Gastroesophageal sphincter (tissue), 3 donors: ENCODE measurements around the gene GHITM.

Experiments used
- EP300 ChIP-seq: sonication (generic); formaldehyde crosslinking; IDR thresholded peaks from one replicate; pipeline ENCODE4 v1.6.1; 2017; ENCODE audit warnings: antibody characterized with exemption, mild to moderate bottlenecking
- TF ChIP-seq, protein P1 (sequence below), 4 experiments: fragments of 200-600 bp in 2 of 4; fragments of 450-650 bp in 2 of 4; sonication (generic) in 1 of 4; IDR thresholded peaks; one replicate each; pipeline ENCODE4 v1.5.1; 2017 to 2019; ENCODE audit warnings: antibody characterized with exemption in 4 of 4, mild to moderate bottlenecking in 2 of 4, moderate library complexity in 2 of 4

DNA sequence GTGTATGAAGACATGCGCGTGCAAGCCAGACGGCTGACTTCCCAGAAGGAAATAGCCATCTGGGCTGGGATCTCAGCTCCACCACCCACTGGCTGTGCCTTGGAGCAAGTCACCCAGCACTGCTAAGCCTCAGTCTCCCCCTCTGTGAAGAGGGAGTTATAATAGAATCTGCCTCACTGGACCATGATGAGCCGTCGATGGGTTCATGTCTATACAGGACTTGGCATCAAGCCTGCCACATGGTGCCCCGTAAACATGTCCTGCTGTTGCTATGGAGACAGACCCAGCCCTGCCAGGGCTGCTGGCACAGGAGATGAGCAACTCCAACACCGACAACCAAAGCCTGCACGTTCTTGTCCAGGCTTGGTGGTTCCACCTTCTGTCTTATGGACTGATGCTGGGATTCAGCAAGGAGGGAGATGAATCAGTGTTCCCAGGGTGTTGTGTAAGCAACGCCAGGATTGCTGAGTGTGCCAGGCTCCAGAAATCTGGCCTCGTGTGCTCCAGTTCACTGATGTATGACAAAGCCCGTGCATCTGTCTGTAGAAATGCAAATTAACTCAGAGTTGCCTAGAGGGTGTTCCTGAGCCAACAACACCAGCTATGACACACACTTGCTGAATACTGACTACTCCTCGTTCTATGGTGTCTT lies 39.9 kb downstream of the GHITM start:
- TF ChIP-seq, protein P1, sequence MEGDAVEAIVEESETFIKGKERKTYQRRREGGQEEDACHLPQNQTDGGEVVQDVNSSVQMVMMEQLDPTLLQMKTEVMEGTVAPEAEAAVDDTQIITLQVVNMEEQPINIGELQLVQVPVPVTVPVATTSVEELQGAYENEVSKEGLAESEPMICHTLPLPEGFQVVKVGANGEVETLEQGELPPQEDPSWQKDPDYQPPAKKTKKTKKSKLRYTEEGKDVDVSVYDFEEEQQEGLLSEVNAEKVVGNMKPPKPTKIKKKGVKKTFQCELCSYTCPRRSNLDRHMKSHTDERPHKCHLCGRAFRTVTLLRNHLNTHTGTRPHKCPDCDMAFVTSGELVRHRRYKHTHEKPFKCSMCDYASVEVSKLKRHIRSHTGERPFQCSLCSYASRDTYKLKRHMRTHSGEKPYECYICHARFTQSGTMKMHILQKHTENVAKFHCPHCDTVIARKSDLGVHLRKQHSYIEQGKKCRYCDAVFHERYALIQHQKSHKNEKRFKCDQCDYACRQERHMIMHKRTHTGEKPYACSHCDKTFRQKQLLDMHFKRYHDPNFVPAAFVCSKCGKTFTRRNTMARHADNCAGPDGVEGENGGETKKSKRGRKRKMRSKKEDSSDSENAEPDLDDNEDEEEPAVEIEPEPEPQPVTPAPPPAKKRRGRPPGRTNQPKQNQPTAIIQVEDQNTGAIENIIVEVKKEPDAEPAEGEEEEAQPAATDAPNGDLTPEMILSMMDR (IDR thresholded peaks at IDR 0.05), result no peak
- no peak for TF ChIP-seq EP300
